HEK293 (cell line): ENCODE results near the gene MIS18A.

Source experiments
- CTCF ChIA-PET: fragments of 350-600 bp; formaldehyde crosslinking; extraction: SDS; loops from one replicate; lab custom pipeline; 2021; ENCODE audit warnings: antibody characterized with exemption; lab: Yijun Ruan, JAX
- POLR2A ChIA-PET: fragments of 300-600 bp; formaldehyde crosslinking; extraction: SDS; loops from one replicate; lab custom pipeline; 2020; ENCODE audit warnings: antibody characterized with exemption, inconsistent platforms; lab: Yijun Ruan, JAX
- H3K27ac ChIP-seq: fragments of 200-500 bp; sonication (Bioruptor generic); 2 replicates; pipeline ENCODE4 v1.5.1; 2014; ENCODE audit warnings: low read depth, low read length, control low read depth, inconsistent platforms; ENCODE audit errors: extremely low read depth
- H3K36me3 ChIP-seq, 2 experiments: fragments of 200-500 bp in 1 of 2; sonication (Bioruptor generic) in 1 of 2; 1 replicate in 1 of 2; 2 replicates in 1 of 2; pipeline ENCODE4 v1.5.1; 2014 to 2017; ENCODE audit warnings: inconsistent platforms in 2 of 2, low read length in 2 of 2; ENCODE audit not compliant: control insufficient read depth in 2 of 2, insufficient read depth in 1 of 2
- H3K4me1 ChIP-seq: fragments of 200-500 bp; sonication (Bioruptor generic); 2 replicates; pipeline ENCODE4 v1.5.1; 2014; ENCODE audit warnings: mild to moderate bottlenecking, low read length, inconsistent platforms; ENCODE audit not compliant: control insufficient read depth, insufficient read depth
- H3K4me3 ChIP-seq: 2 replicates; pipeline ENCODE4 v1.5.1; 2011; ENCODE audit warnings: low read depth, mild to moderate bottlenecking, control low read depth, low read length, moderate library complexity
- H3K9me3 ChIP-seq: fragments of 200-500 bp; sonication (Bioruptor generic); 2 replicates; pipeline ENCODE4 v1.5.1; 2014; ENCODE audit warnings: low read depth, low read length, inconsistent platforms; ENCODE audit not compliant: control insufficient read depth, insufficient read depth
- FEZF1 ChIP-seq: fragments of 450-650 bp; formaldehyde crosslinking; IDR thresholded peaks from 2 replicates; pipeline ENCODE4 v1.5.1; 2016; ENCODE audit warnings: missing biosample characterization, missing genetic modification characterization
- GFI1B ChIP-seq: fragments of 450-650 bp; formaldehyde crosslinking; IDR thresholded peaks from 2 replicates; pipeline ENCODE4 v1.5.1; 2016; ENCODE audit warnings: missing biosample characterization, missing genetic modification characterization
- GLI2 ChIP-seq: fragments of 450-650 bp; formaldehyde crosslinking; IDR thresholded peaks from 2 replicates; pipeline ENCODE4; 2017; ENCODE audit warnings: missing biosample characterization, missing genetic modification characterization, low read depth, borderline replicate concordance
- GLIS1 ChIP-seq: fragments of 450-650 bp; formaldehyde crosslinking; IDR thresholded peaks from 2 replicates; pipeline ENCODE4 v1.5.1; 2016; ENCODE audit warnings: missing biosample characterization, missing genetic modification characterization
- YY2 ChIP-seq: fragments of 450-650 bp; formaldehyde crosslinking; IDR thresholded peaks from 2 replicates; pipeline ENCODE4 v1.5.1; 2016; ENCODE audit warnings: missing biosample characterization, missing genetic modification characterization
- ZBTB17 ChIP-seq: fragments of 450-650 bp; formaldehyde crosslinking; IDR thresholded peaks from 2 replicates; pipeline ENCODE4 v1.5.1; 2016; ENCODE audit warnings: missing biosample characterization, missing genetic modification characterization
- ZNF114 ChIP-seq: fragments of 450-650 bp; formaldehyde crosslinking; IDR thresholded peaks from 2 replicates; pipeline ENCODE4 v1.5.0; 2017; ENCODE audit warnings: missing biosample characterization, missing genetic modification characterization
- ZNF138 ChIP-seq: fragments of 450-650 bp; formaldehyde crosslinking; IDR thresholded peaks from 2 replicates; pipeline ENCODE4 v1.5.1; 2016; ENCODE audit warnings: missing biosample characterization, missing genetic modification characterization, borderline replicate concordance
- ZNF157 ChIP-seq: fragments of 450-650 bp; formaldehyde crosslinking; IDR thresholded peaks from 2 replicates; pipeline ENCODE4 v1.5.1; 2016; ENCODE audit warnings: missing biosample characterization, missing genetic modification characterization
- ZNF302 ChIP-seq: fragments of 450-650 bp; formaldehyde crosslinking; IDR thresholded peaks from 2 replicates; pipeline ENCODE4 v1.5.1; 2016; ENCODE audit warnings: missing biosample characterization, missing genetic modification characterization, low read depth
- ZNF341 ChIP-seq: fragments of 450-650 bp; formaldehyde crosslinking; IDR thresholded peaks from 2 replicates; pipeline ENCODE4; 2016; ENCODE audit warnings: low read depth, missing biosample characterization, missing genetic modification characterization
- ZNF514 ChIP-seq: fragments of 450-650 bp; formaldehyde crosslinking; IDR thresholded peaks from 2 replicates; pipeline ENCODE4 v1.5.1; 2016; ENCODE audit warnings: missing biosample characterization, missing genetic modification characterization
- ZNF555 ChIP-seq: fragments of 450-650 bp; formaldehyde crosslinking; conservative IDR thresholded peaks from 2 replicates; pipeline ENCODE4 v1.5.1; 2017; ENCODE audit warnings: missing biosample characterization, mild to moderate bottlenecking, missing genetic modification characterization, inconsistent platforms
- ZNF560 ChIP-seq: fragments of 450-650 bp; formaldehyde crosslinking; IDR thresholded peaks from 2 replicates; pipeline ENCODE4 v1.5.1; 2017; ENCODE audit warnings: missing biosample characterization, missing genetic modification characterization, borderline replicate concordance
- ZNF610 ChIP-seq: fragments of 450-650 bp; formaldehyde crosslinking; IDR thresholded peaks from 2 replicates; pipeline ENCODE4 v1.5.1; 2016; ENCODE audit warnings: missing biosample characterization, missing genetic modification characterization, borderline replicate concordance
- ZNF623 ChIP-seq: fragments of 450-650 bp; formaldehyde crosslinking; IDR thresholded peaks from 2 replicates; pipeline ENCODE4 v1.5.1; 2016; ENCODE audit warnings: missing biosample characterization, missing genetic modification characterization
- ZNF677 ChIP-seq: fragments of 450-650 bp; IDR thresholded peaks from 2 replicates; pipeline ENCODE4 v1.5.0; 2018; ENCODE audit warnings: missing biosample characterization, mild to moderate bottlenecking, missing genetic modification characterization, moderate library complexity
- ZNF76 ChIP-seq: fragments of 450-650 bp; formaldehyde crosslinking; IDR thresholded peaks from 2 replicates; pipeline ENCODE4; 2016; ENCODE audit warnings: low read depth, missing biosample characterization, missing genetic modification characterization, borderline replicate concordance
- ZNF785 ChIP-seq: fragments of 450-650 bp; formaldehyde crosslinking; IDR thresholded peaks from 2 replicates; pipeline ENCODE4 v1.5.1; 2016; ENCODE audit warnings: missing biosample characterization, missing genetic modification characterization
- TF ChIP-seq, protein P1 (sequence below): fragments of 450-650 bp; formaldehyde crosslinking; IDR thresholded peaks from 2 replicates; pipeline ENCODE4; 2016; ENCODE audit warnings: missing biosample characterization, missing genetic modification characterization
- TF ChIP-seq, protein P2 (sequence below): fragments of 450-650 bp; formaldehyde crosslinking; IDR thresholded peaks from 2 replicates; pipeline ENCODE4 v1.5.1; 2017; ENCODE audit warnings: missing biosample characterization, missing genetic modification characterization
- TF ChIP-seq, protein P3 (sequence below): fragments of 450-650 bp; formaldehyde crosslinking; IDR thresholded peaks from 2 replicates; pipeline ENCODE4 v1.5.1; 2016; ENCODE audit warnings: missing biosample characterization, missing genetic modification characterization
- TF ChIP-seq, protein P4 (sequence below): fragments of 450-650 bp; formaldehyde crosslinking; IDR thresholded peaks from 2 replicates; pipeline ENCODE4 v1.5.1; 2016; ENCODE audit warnings: missing biosample characterization, missing genetic modification characterization
- TF ChIP-seq, protein P5 (sequence below): sonication (generic); formaldehyde crosslinking; IDR thresholded peaks from 2 replicates; pipeline ENCODE4 v1.8.1; 2022; ENCODE audit warnings: mild to moderate bottlenecking, moderate library complexity, missing genetic modification reagents
- TF ChIP-seq, protein P6 (sequence below): fragments of 450-650 bp; formaldehyde crosslinking; IDR thresholded peaks from 2 replicates; pipeline ENCODE4 v1.5.1; 2016; ENCODE audit warnings: missing biosample characterization, missing genetic modification characterization

Gene MIS18A

DNA sequence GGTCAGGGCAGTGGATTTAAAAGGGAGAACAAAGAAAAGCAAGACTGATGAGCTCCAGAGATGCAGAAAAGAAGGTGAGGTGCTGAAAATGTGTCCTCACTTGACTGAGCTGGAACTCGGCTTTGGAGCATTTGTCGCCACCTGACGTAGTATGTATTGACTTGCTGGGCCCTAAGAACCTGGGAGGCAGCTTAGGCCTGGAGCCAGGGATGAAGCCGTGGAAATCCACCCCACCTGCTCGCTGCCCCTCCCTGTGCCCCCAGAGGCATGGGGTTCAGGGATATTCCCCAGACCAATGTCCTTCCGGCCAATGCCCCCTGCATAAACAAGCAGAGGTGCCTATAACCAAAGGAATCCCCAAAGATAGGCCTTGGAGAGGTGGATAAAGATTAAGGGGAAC, 34.1 kb upstream of the MIS18A start:
- TF ChIP-seq ZNF555 (no peak), ZNF623 (tag by site-specific recombination) (no peak), ZNF138 (no peak), FEZF1 (no peak), ZNF114 (tag by site-specific recombination) (no peak), ZNF560 (no peak), ZNF785 (tag by site-specific recombination) (no peak), ZNF341 (tag by site-specific recombination) (no peak), ZNF610 (no peak), ZNF157 (tag by site-specific recombination) (no peak)
- TF ChIP-seq, protein P1, sequence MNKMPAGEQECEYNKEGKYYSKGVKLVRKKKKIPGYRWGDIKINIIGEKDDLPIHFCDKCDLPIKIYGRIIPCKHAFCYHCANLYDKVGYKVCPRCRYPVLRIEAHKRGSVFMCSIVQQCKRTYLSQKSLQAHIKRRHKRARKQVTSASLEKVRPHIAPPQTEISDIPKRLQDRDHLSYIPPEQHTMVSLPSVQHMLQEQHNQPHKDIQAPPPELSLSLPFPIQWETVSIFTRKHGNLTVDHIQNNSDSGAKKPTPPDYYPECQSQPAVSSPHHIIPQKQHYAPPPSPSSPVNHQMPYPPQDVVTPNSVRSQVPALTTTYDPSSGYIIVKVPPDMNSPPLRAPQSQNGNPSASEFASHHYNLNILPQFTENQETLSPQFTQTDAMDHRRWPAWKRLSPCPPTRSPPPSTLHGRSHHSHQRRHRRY (tag by site-specific recombination), result no peak
- Histone ChIP-seq H3K9me3 (no peaks in the 10 kb centered on the region), H3K27ac (no peak overlapping the region), H3K4me1 (no peaks in the 10 kb centered on the region), H3K4me3 (no peak overlapping the region), H3K36me3 (peaks cover 8 to 65% of the 10 kb centered on the region in 2 experiments)
- ChIA-PET CTCF (interaction anchor here (0.6 kb wide), 1 partner anchor 10 kb away, joined by 4 read pairs; no protein-coding TSS in a partner anchor), POLR2A (no interaction called here)

DNA sequence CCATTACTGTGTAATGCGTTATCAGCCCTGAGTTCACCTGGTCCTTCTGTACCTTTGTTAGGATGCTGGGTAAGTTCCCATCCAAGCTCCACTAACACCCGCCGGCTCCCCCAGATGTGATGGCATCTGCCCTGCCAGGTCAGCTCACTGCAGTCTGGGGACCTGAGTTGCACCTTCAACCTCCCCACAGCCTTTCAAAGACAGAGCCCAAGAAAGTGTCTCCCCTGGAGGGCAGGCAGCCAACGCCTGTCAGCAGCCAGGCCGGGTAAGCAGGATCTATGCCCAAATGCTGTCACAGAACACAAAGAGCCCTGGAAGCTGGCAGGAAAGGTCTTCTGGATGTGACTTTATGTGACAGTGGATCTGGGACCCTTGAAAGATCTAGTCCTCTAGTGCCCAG, 33.5 kb upstream of the MIS18A start:
- no peak for TF ChIP-seq ZNF138
- TF ChIP-seq GLIS1, result no peak
- TF ChIP-seq GFI1B (tag by site-specific recombination), result no peak
- TF ChIP-seq ZNF514 (tag by site-specific recombination), result no peak
- no peak for TF ChIP-seq ZNF157 (tag by site-specific recombination)
- TF ChIP-seq, protein P2, sequence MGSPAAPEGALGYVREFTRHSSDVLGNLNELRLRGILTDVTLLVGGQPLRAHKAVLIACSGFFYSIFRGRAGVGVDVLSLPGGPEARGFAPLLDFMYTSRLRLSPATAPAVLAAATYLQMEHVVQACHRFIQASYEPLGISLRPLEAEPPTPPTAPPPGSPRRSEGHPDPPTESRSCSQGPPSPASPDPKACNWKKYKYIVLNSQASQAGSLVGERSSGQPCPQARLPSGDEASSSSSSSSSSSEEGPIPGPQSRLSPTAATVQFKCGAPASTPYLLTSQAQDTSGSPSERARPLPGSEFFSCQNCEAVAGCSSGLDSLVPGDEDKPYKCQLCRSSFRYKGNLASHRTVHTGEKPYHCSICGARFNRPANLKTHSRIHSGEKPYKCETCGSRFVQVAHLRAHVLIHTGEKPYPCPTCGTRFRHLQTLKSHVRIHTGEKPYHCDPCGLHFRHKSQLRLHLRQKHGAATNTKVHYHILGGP (tag by site-specific recombination), result no peak
- no peak for TF ChIP-seq GLI2 (tag by site-specific recombination)
- TF ChIP-seq, protein P3, sequence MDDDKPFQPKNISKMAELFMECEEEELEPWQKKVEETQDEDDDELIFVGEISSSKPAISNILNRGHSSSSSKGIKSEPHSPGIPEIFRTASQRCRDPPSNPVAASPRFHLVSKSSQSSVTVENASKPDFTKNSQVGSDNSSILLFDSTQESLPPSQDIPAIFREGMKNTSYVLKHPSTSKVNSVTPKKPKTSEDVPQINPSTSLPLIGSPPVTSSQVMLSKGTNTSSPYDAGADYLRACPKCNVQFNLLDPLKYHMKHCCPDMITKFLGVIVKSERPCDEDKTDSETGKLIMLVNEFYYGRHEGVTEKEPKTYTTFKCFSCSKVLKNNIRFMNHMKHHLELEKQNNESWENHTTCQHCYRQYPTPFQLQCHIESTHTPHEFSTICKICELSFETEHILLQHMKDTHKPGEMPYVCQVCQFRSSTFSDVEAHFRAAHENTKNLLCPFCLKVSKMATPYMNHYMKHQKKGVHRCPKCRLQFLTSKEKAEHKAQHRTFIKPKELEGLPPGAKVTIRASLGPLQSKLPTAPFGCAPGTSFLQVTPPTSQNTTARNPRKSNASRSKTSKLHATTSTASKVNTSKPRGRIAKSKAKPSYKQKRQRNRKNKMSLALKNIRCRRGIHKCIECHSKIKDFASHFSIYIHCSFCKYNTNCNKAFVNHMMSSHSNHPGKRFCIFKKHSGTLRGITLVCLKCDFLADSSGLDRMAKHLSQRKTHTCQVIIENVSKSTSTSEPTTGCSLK (tag by site-specific recombination), result no peak
- TF ChIP-seq ZNF76 (tag by site-specific recombination), result no peak
- TF ChIP-seq ZBTB17 (tag by site-specific recombination), result no peak
- TF ChIP-seq, all 188 proteins: peak for 0
- no peak overlapping the region for H3K27ac ChIP-seq
- H3K36me3 ChIP-seq, result peaks cover 8 to 59% of the 10 kb centered on the region in 2 experiments
- ChIA-PET CTCF (interaction anchor here (0.6 kb wide), 1 partner anchor 9 kb away, joined by 4 read pairs; no protein-coding TSS in a partner anchor), POLR2A (no interaction called here)
- no peaks in the 10 kb centered on the region for H3K9me3 ChIP-seq
- H3K4me1 ChIP-seq, result no peaks in the 10 kb centered on the region
- no peak overlapping the region for H3K4me3 ChIP-seq

DNA sequence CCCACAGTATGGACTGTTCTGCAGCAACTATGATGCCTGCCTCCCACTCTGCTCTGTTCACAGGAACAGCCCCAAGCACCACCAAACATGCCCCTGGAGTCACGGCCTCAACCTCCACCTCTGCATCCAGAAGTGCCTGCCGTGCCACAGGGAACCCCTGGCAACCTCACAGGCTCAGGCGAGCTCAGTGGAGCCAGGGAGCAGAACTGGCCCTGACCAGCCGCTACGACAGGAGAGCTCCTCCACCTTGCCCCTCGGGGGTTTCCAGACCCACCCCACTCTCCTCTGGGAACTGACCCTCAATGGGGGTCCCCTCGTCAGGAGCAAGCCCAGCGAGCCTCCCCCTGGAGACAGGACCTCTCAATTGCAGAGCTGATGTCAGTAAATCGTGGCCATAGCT, 32.8 kb upstream of the MIS18A start:
- POLR2A ChIA-PET, result no interaction called here
- Histone ChIP-seq H3K36me3 (peaks cover 8 to 56% of the 10 kb centered on the region in 2 experiments), H3K27ac (no peak overlapping the region), H3K9me3 (no peaks in the 10 kb centered on the region), H3K4me3 (no peak overlapping the region), H3K4me1 (no peaks in the 10 kb centered on the region)
- CTCF ChIA-PET, result no interaction called here
- TF ChIP-seq, protein P4, sequence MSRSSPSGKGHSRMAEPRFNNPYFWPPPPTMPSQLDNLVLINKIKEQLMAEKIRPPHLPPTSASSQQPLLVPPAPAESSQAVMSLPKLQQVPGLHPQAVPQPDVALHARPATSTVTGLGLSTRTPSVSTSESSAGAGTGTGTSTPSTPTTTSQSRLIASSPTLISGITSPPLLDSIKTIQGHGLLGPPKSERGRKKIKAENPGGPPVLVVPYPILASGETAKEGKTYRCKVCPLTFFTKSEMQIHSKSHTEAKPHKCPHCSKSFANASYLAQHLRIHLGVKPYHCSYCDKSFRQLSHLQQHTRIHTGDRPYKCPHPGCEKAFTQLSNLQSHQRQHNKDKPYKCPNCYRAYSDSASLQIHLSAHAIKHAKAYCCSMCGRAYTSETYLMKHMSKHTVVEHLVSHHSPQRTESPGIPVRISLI (tag by site-specific recombination), result no peak
- TF ChIP-seq YY2 (no peak), ZNF677 (tag by site-specific recombination) (no peak), ZNF302 (tag by site-specific recombination) (no peak)
- TF ChIP-seq, protein P5, sequence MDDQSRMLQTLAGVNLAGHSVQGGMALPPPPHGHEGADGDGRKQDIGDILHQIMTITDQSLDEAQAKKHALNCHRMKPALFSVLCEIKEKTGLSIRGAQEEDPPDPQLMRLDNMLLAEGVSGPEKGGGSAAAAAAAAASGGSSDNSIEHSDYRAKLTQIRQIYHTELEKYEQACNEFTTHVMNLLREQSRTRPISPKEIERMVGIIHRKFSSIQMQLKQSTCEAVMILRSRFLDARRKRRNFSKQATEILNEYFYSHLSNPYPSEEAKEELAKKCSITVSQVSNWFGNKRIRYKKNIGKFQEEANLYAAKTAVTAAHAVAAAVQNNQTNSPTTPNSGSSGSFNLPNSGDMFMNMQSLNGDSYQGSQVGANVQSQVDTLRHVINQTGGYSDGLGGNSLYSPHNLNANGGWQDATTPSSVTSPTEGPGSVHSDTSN (CRISPR knock-in tag), result no peak
- TF ChIP-seq, protein P6, sequence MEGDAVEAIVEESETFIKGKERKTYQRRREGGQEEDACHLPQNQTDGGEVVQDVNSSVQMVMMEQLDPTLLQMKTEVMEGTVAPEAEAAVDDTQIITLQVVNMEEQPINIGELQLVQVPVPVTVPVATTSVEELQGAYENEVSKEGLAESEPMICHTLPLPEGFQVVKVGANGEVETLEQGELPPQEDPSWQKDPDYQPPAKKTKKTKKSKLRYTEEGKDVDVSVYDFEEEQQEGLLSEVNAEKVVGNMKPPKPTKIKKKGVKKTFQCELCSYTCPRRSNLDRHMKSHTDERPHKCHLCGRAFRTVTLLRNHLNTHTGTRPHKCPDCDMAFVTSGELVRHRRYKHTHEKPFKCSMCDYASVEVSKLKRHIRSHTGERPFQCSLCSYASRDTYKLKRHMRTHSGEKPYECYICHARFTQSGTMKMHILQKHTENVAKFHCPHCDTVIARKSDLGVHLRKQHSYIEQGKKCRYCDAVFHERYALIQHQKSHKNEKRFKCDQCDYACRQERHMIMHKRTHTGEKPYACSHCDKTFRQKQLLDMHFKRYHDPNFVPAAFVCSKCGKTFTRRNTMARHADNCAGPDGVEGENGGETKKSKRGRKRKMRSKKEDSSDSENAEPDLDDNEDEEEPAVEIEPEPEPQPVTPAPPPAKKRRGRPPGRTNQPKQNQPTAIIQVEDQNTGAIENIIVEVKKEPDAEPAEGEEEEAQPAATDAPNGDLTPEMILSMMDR (tag by site-specific recombination), result no peak
